HepG2 (cell line): Measurements from ENCODE around the gene MYL12B. TPM values are rescaled to one million over a fixed set of nuclear protein-coding genes. Genes with fewer than 3 reads are reported as not detected.

Experiments
- BCLAF1 ChIP-seq: fragments of 450-650 bp; IDR thresholded peaks from 2 replicates; pipeline ENCODE4 v1.6.1; 2017; ENCODE audit warnings: mild to moderate bottlenecking
- BRD4 ChIP-seq: sonication (generic); formaldehyde crosslinking; IDR thresholded peaks from 2 replicates; pipeline ENCODE4 v1.4.0; 2020; ENCODE audit warnings: missing genetic modification reagents
- E2F5 ChIP-seq: sonication (generic); formaldehyde crosslinking; conservative IDR thresholded peaks from 2 replicates; pipeline ENCODE4 v1.4.0; 2020; ENCODE audit warnings: missing genetic modification reagents
- FOXO1 ChIP-seq: sonication (generic); formaldehyde crosslinking; IDR thresholded peaks from 2 replicates; pipeline ENCODE4 v1.4.0; 2020; ENCODE audit warnings: missing genetic modification reagents
- IKZF5 ChIP-seq: IDR thresholded peaks from 2 replicates; pipeline ENCODE4 v1.6.1; 2018; ENCODE audit warnings: missing genetic modification reagents, mild to moderate bottlenecking, missing compliant biosample characterization
- JUN ChIP-seq: sonication (generic); formaldehyde crosslinking; IDR thresholded peaks from 2 replicates; pipeline ENCODE4 v1.4.0; 2020; ENCODE audit warnings: mild to moderate bottlenecking, missing genetic modification reagents
- MLXIP ChIP-seq: sonication (generic); formaldehyde crosslinking; IDR thresholded peaks from 2 replicates; pipeline ENCODE4 v1.9.0; 2021; ENCODE audit warnings: missing genetic modification reagents, borderline replicate concordance
- MYC ChIP-seq: sonication (generic); formaldehyde crosslinking; IDR thresholded peaks from 2 replicates; pipeline ENCODE4 v1.9.0; 2021; ENCODE audit warnings: missing genetic modification reagents, borderline replicate concordance
- NR2F2 ChIP-seq: IDR thresholded peaks from 2 replicates; pipeline ENCODE4 v1.6.1; 2012; ENCODE audit warnings: low read depth, inconsistent platforms, borderline replicate concordance
- ZBTB46 ChIP-seq: sonication (generic); formaldehyde crosslinking; IDR thresholded peaks from 2 replicates; pipeline ENCODE4 v1.4.0; 2020; ENCODE audit warnings: mild to moderate bottlenecking, missing genetic modification reagents, borderline replicate concordance
- ZFX ChIP-seq: sonication (generic); formaldehyde crosslinking; IDR thresholded peaks from 2 replicates; pipeline ENCODE4 v1.4.0; 2020; ENCODE audit warnings: mild to moderate bottlenecking, low read depth, missing genetic modification reagents, moderate library complexity
- ZNF10 ChIP-seq: sonication (generic); formaldehyde crosslinking; IDR thresholded peaks from 2 replicates; pipeline ENCODE4 v1.4.0; 2020; ENCODE audit warnings: mild to moderate bottlenecking, low read depth, missing genetic modification reagents, borderline replicate concordance
- ZNF24 ChIP-seq: fragments of 450-650 bp; IDR thresholded peaks from 2 replicates; pipeline ENCODE4 v1.6.1; 2017; ENCODE audit warnings: antibody characterized with exemption, mild to moderate bottlenecking
- ZNF430 ChIP-seq: sonication (generic); formaldehyde crosslinking; IDR thresholded peaks from 2 replicates; pipeline ENCODE4 v1.9.0; 2021; ENCODE audit warnings: mild to moderate bottlenecking, missing genetic modification reagents
- ZNF598 ChIP-seq: sonication (generic); formaldehyde crosslinking; IDR thresholded peaks from 2 replicates; pipeline ENCODE4 v1.5.1; 2020; ENCODE audit warnings: mild to moderate bottlenecking, missing genetic modification reagents, borderline replicate concordance
- ZNF713 ChIP-seq: sonication (generic); formaldehyde crosslinking; IDR thresholded peaks from 2 replicates; pipeline ENCODE4 v1.4.0; 2020; ENCODE audit warnings: mild to moderate bottlenecking, missing genetic modification reagents
- ZNF766 ChIP-seq: sonication (generic); formaldehyde crosslinking; IDR thresholded peaks from 2 replicates; pipeline ENCODE4 v1.5.0; 2020; ENCODE audit warnings: missing genetic modification reagents, borderline replicate concordance
- ZSCAN21 ChIP-seq: sonication (generic); formaldehyde crosslinking; IDR thresholded peaks from 2 replicates; pipeline ENCODE4 v1.8.0; 2022; ENCODE audit warnings: mild to moderate bottlenecking, missing genetic modification reagents, moderate library complexity, borderline replicate concordance
- polyA plus RNA-seq, 8 experiments: library from polyadenylated mRNA; depleted of rRNA in 3 of 8; stranded (reverse) in 7 of 8; unstranded in 1 of 8; fragments of >200 nt; fragmentation: Illumina TruSeq in 4 of 8; extraction: Trizol in 4 of 8; gene quantifications; 2 replicates each; pipeline versions ENCODE4 v1.2.1 to v1.2.3, GENCODE V29; 2011 to 2016; ENCODE audit warnings: low read depth in 4 of 8, missing spikeins in 1 of 8, mixed read lengths in 1 of 8; ENCODE audit not compliant: insufficient read depth in 1 of 8
- total RNA-seq, 5 experiments: library from RNA; depleted of rRNA; stranded (reverse); fragments of >200 nt; fragmentation: Illumina TruSeq; extraction: Trizol; gene quantifications; 2 replicates each; pipeline ENCODE4 v1.2.3, GENCODE V29; 2016; ENCODE audit warnings: low read depth in 1 of 5

The MYL12B gene
- total and polyA plus RNA-seq, 2 of the 13 experiments (the other 11 are each of a cell fraction or from before 2014, with no cell fraction given): 265 to 340 TPM

GRCh38 chr18:3261373-3262233 lies at the start of gene MYL12B (continued):
- TF ChIP-seq NR2F2 (peak; percentile 52; the same call in 1 of the 2 replicates), ZNF713 (CRISPR knock-in tag) (no peak), ZNF766 (0 out of 2 replicates have a peak, but pooled peaks have one; percentile 49), ZNF598 (0 out of 2 replicates have a peak, but pooled peaks have one; percentile 47), FOXO1 (CRISPR knock-in tag) (peak; percentile 17; the same call in 1 of the 2 replicates), IKZF5 (CRISPR knock-in tag) (peak; percentile 51; the same call in 1 of the 2 replicates), ZFX (CRISPR knock-in tag) (peak; percentile 94), MLXIP (CRISPR knock-in tag) (0 out of 2 replicates have a peak, but pooled peaks have one; percentile 57), MYC (CRISPR knock-in tag) (peak; percentile 74; the same call in 1 of the 2 replicates), ZSCAN21 (CRISPR knock-in tag) (no peak; the same call in 1 of the 2 replicates), ZNF10 (no peak), ZNF24 (peak; percentile 9; the same call in 1 of the 2 replicates), BRD4 (CRISPR knock-in tag) (peak; percentile 64), E2F5 (CRISPR knock-in tag) (peak; percentile 46), BCLAF1 (no peak), JUN (CRISPR knock-in tag) (0 out of 2 replicates have a peak, but pooled peaks have one; percentile 67), ZNF430 (CRISPR knock-in tag) (peak; percentile 91), ZBTB46 (CRISPR knock-in tag) (no peak)
